ENCODE results near the gene SOX5.

The SOX5 gene

DNA sequence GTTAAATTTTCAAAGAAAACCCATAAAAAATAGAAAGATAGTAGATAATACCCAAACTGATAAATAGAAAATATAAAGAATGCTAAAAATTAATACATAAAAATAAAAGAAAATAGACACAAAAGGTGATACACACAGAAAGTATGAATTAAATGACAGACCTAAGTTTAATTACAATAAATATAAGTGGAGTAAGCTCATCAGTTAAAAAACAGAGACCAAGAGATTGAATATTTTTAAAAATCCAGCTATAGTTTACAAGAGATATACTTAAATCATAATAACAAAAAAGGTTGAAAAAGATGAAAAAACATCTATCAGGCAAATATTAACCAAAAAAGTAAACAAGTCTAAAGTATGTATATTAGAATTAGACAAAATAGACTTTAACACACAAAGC is 268.2 kb downstream of the SOX5 start:
- no peak for DNase-seq (ENCODE audit: low spot score)
- TF ChIP-seq CTCF (IDR thresholded peaks at IDR 0.05; ENCODE audit: extremely low read depth, missing control alignments): no peak

GRCh38 chr12:23674064-23674463 is 275.4 kb downstream of the SOX5 start:
- TF ChIP-seq CTCF (IDR thresholded peaks at IDR 0.05; ENCODE audit: extremely low read depth, missing control alignments): no peak
- no peak for DNase-seq (ENCODE audit: low spot score)

DNA sequence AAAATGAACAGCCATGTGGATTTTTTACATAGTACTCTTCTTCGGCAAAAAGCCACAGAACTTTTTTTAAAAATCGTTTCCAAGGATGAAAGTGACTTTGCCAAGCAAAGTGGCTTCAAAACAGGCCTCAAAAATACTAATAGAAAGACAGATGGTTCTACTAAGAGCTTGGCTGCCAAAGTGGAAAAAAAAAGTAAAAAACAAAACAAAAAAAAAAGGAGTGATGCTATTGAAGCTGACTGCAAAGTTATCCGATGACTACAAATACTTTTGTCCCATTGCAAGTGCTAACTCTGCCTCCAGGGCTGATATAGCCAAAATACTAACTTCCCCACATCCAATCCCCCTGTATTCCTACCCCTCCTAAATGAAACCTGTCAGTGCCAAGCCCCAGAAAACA is 277.6 kb downstream of the SOX5 start:
- no peak for TF ChIP-seq CTCF (IDR thresholded peaks at IDR 0.05; ENCODE audit: extremely low read depth, missing control alignments)
- DNase-seq (ENCODE audit: low spot score): no peak

GRCh38 chr12:23670684-23671083 is 278.8 kb downstream of the SOX5 start:
- no peak for DNase-seq (ENCODE audit: low spot score)
- TF ChIP-seq CTCF (IDR thresholded peaks at IDR 0.05; ENCODE audit: extremely low read depth, missing control alignments): no peak

- no peak for DNase-seq (ENCODE audit: low spot score)
- no peak for TF ChIP-seq CTCF (IDR thresholded peaks at IDR 0.05; ENCODE audit: extremely low read depth, missing control alignments)
Observed at GRCh38 chr12:23669691-23670090, 279.8 kb downstream of the SOX5 start.

DNA sequence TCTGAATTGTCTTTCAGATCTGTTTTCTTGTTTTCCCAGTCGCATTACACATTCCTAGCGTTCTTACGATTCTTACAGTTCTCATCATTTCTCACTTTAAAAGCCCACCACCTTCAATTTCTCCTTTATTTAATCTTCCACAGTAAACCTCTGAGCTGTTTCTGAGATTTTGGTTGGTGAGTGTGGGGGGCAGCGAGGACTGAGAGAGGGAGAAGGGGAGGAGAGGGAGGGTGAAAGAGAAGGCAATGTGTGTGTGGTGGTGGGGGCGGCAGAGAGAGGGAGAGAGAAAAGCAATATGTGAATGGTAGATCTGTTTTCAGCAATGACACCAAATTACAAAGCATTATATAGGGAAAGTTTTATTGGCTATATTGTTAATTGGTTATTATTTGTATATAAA is 282.6 kb downstream of the SOX5 start:
- TF ChIP-seq CTCF (IDR thresholded peaks at IDR 0.05; ENCODE audit: extremely low read depth, missing control alignments): no peak
- no peak for DNase-seq (ENCODE audit: low spot score)

- TF ChIP-seq CTCF (IDR thresholded peaks at IDR 0.05; ENCODE audit: extremely low read depth, missing control alignments): no peak
- no peak for DNase-seq (ENCODE audit: low spot score)
Observed at GRCh38 chr12:23662966-23663365, 286.5 kb downstream of the SOX5 start.

Data from GM20000 (cell line).